ENCODE data around the gene CST6. TPM values are rescaled to one million over a fixed set of nuclear protein-coding genes. Genes with fewer than 3 reads are reported as not detected.

CST6 gene
- polyA plus RNA-seq, 2 of the 4 experiments (the other 2 are of a cell fraction) = not detected

DNA sequence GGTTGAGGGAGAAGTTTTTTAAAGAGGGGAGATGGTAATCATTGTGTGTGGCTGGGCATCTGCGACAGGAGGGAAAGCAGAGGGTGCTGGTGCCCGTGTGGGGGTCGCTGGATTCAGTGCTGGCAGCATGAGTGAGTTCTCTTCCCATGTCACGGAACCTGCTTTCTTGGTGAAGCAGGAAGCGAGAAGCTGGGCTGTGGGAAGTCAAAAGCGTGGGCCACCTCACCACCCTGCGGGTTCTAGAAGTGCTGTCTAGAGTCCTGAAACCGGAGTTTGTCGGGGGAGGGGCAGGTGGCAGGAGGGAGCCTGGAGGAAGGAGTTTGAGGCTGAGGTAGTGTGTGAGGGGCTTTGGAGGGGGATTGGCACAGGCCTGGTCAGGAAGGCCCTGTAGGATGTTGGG is 36.0 kb upstream of the CST6 start:
- WGBS (ENCODE audit: missing lambda C conversion rate) = 93% methylated on average over 9 of the region's 9 CpGs
- H3K27ac ChIP-seq = no peak overlapping the region
- no peak for DNase-seq (ENCODE audit: low read depth in 1 of 2, low spot score in 1 of 2)
- no peak for FAIRE-seq
- H3K4me3 ChIP-seq = no peak overlapping the region
- TF ChIP-seq, protein P1, sequence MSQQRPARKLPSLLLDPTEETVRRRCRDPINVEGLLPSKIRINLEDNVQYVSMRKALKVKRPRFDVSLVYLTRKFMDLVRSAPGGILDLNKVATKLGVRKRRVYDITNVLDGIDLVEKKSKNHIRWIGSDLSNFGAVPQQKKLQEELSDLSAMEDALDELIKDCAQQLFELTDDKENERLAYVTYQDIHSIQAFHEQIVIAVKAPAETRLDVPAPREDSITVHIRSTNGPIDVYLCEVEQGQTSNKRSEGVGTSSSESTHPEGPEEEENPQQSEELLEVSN (IDR thresholded peaks at IDR 0.05; ENCODE audit: borderline replicate concordance, low read depth) = no peak
- no peak for TF ChIP-seq NPAS2 (CRISPR knock-in tag; IDR thresholded peaks at IDR 0.05; ENCODE audit: borderline replicate concordance)
- no peak for TF ChIP-seq BHLHE40 (IDR thresholded peaks at IDR 0.05; ENCODE audit: low read depth, low read length)
- no peak for TF ChIP-seq GATA3 (IDR thresholded peaks at IDR 0.05; ENCODE audit: borderline replicate concordance)
- TF ChIP-seq RNF2 (IDR thresholded peaks at IDR 0.05; ENCODE audit: borderline replicate concordance, low read depth) = no peak
- no peak for TF ChIP-seq MAFK (IDR thresholded peaks at IDR 0.05; ENCODE audit: partially characterized antibody)
- no peak for TF ChIP-seq HDAC2 (IDR thresholded peaks at IDR 0.05)
- TF ChIP-seq, protein P2, sequence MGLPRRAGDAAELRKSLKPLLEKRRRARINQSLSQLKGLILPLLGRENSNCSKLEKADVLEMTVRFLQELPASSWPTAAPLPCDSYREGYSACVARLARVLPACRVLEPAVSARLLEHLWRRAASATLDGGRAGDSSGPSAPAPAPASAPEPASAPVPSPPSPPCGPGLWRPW (IDR thresholded peaks at IDR 0.05) = no peak
- no peak for TF ChIP-seq SMC3 (IDR thresholded peaks at IDR 0.05)
- TF ChIP-seq, protein P3, sequence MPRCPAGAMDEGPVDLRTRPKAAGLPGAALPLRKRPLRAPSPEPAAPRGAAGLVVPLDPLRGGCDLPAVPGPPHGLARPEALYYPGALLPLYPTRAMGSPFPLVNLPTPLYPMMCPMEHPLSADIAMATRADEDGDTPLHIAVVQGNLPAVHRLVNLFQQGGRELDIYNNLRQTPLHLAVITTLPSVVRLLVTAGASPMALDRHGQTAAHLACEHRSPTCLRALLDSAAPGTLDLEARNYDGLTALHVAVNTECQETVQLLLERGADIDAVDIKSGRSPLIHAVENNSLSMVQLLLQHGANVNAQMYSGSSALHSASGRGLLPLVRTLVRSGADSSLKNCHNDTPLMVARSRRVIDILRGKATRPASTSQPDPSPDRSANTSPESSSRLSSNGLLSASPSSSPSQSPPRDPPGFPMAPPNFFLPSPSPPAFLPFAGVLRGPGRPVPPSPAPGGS (IDR thresholded peaks at IDR 0.05) = no peak
- no peak for TF ChIP-seq JUN (IDR thresholded peaks at IDR 0.05)
- TF ChIP-seq FOSB (CRISPR knock-in tag; IDR thresholded peaks at IDR 0.05) = no peak
- no peak for TF ChIP-seq KDM5A (IDR thresholded peaks at IDR 0.05)
- TF ChIP-seq RFX5 (IDR thresholded peaks at IDR 0.05) = no peak
- no peak for TF ChIP-seq POLR2A (IDR thresholded peaks at IDR 0.05; ENCODE audit: low read length)
- no peak for TF ChIP-seq PHF8 (IDR thresholded peaks at IDR 0.05; ENCODE audit: borderline replicate concordance, low read depth)
- no peak for TF ChIP-seq FOXS1 (CRISPR knock-in tag; IDR thresholded peaks at IDR 0.05)
- no peak for TF ChIP-seq EP300 (IDR thresholded peaks at IDR 0.05)
- no peak for TF ChIP-seq RCOR1 (IDR thresholded peaks at IDR 0.05; ENCODE audit: low read depth, low read length)
- CTCF ChIA-PET = interaction anchor here (1.7 to 11.8 kb wide), 3 partner anchors 14 to 92 kb away, joined by 5 to 163 read pairs (median 41); partner anchors contain the start of genes CCDC85B and FIBP
- no peak overlapping the region for H3K4me2 ChIP-seq
- no peaks in the 10 kb centered on the region for H3K4me1 ChIP-seq
- ATAC-seq = no peak
- H3K9me3 ChIP-seq = no peaks in the 10 kb centered on the region
- POLR2A ChIA-PET = no interaction called here

DNA sequence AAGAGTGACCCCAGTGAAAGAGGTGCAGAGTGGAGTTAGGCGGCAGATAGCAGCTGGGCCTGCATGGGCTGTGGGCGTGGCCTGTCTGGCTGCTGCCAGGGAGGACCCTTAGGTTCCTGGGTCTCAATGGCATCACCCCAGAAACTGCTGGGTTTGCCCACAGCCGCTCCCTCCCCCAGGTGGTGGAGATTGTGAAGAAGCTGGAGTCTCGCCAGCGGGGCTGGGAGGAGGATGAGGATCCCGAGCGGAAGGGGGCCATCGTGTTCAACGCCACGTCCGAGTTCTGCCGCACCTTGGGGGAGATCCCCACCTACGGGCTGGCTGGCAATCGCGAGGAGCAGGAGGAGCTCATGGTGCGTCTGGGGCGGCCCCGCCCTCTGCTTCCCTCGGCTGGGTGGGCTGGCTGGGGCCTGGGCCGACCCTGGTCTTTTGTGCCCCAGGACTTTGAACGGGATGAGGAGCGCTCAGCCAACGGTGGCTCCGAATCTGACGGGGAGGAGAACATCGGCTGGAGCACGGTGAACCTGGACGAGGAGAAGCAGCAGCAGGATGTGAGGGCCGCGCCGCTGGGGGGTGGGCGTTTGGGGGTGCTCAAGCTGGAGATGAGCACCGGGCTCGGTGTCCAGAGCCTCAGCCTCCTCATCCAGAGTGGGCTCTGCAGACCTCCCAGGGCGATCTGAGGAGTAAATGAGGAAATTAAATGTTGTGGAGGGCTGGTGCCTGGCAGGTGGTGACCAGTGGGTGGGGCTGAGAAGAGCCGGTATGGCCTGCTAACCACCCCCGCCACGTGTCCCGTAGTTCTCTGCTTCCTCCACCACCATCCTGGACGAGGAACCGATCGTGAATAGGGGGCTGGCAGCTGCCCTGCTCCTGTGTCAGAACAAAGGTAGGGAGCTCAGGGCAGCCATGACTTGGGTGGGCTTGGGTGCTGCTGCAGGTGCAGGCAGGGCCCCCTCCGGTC is 35.3 kb upstream of the CST6 start:
- FAIRE-seq = no peak
- H3K27ac ChIP-seq = no peak overlapping the region
- POLR2A ChIA-PET = no interaction called here
- H3K9me3 ChIP-seq = no peaks in the 10 kb centered on the region
- H3K4me2 ChIP-seq = no peak overlapping the region
- no peak overlapping the region for H3K4me3 ChIP-seq
- CTCF ChIA-PET = interaction anchor here (1.0 to 11.8 kb wide), 7 partner anchors 8 to 92 kb away, joined by 3 to 163 read pairs (median 5); partner anchors contain the start of genes CCDC85B and FIBP
- no peaks in the 10 kb centered on the region for H3K4me1 ChIP-seq
- WGBS (ENCODE audit: missing lambda C conversion rate) = 88% methylated on average over 39 of the region's 43 CpGs
- no peak for ATAC-seq
- no peak for DNase-seq (ENCODE audit: low read depth in 1 of 2, low spot score in 1 of 2)
- TF ChIP-seq, protein P2 (IDR thresholded peaks at IDR 0.05) = no peak
- TF ChIP-seq FOXS1 (CRISPR knock-in tag; IDR thresholded peaks at IDR 0.05) (no peak), FOSB (CRISPR knock-in tag; IDR thresholded peaks at IDR 0.05) (no peak), FOSL2 (IDR thresholded peaks at IDR 0.05) (no peak), FOSL2 (CRISPR knock-in tag; IDR thresholded peaks at IDR 0.05) (no peak), HOXB13 (CRISPR knock-in tag; IDR thresholded peaks at IDR 0.05; ENCODE audit: low read depth) (no peak), RFX5 (IDR thresholded peaks at IDR 0.05) (no peak), TP53 (CRISPR knock-in tag; IDR thresholded peaks at IDR 0.05) (no peak), CEBPB (IDR thresholded peaks at IDR 0.05) (no peak), HEYL (CRISPR knock-in tag; IDR thresholded peaks at IDR 0.05) (no peak), CHD2 (IDR thresholded peaks at IDR 0.05; ENCODE audit: low read length, partially characterized antibody) (no peak), MYC (IDR thresholded peaks at IDR 0.05; ENCODE audit: borderline replicate concordance, low read length) (no peak), RCOR1 (IDR thresholded peaks at IDR 0.05; ENCODE audit: low read depth, low read length) (no peak), KDM5A (IDR thresholded peaks at IDR 0.05) (no peak), EP300 (IDR thresholded peaks at IDR 0.05) (no peak), RNF2 (IDR thresholded peaks at IDR 0.05; ENCODE audit: borderline replicate concordance, low read depth) (no peak), POLR2AphosphoS2 (conservative IDR thresholded peaks at IDR 0.05; ENCODE audit: low read length) (no peak)
- TF ChIP-seq, protein P4, sequence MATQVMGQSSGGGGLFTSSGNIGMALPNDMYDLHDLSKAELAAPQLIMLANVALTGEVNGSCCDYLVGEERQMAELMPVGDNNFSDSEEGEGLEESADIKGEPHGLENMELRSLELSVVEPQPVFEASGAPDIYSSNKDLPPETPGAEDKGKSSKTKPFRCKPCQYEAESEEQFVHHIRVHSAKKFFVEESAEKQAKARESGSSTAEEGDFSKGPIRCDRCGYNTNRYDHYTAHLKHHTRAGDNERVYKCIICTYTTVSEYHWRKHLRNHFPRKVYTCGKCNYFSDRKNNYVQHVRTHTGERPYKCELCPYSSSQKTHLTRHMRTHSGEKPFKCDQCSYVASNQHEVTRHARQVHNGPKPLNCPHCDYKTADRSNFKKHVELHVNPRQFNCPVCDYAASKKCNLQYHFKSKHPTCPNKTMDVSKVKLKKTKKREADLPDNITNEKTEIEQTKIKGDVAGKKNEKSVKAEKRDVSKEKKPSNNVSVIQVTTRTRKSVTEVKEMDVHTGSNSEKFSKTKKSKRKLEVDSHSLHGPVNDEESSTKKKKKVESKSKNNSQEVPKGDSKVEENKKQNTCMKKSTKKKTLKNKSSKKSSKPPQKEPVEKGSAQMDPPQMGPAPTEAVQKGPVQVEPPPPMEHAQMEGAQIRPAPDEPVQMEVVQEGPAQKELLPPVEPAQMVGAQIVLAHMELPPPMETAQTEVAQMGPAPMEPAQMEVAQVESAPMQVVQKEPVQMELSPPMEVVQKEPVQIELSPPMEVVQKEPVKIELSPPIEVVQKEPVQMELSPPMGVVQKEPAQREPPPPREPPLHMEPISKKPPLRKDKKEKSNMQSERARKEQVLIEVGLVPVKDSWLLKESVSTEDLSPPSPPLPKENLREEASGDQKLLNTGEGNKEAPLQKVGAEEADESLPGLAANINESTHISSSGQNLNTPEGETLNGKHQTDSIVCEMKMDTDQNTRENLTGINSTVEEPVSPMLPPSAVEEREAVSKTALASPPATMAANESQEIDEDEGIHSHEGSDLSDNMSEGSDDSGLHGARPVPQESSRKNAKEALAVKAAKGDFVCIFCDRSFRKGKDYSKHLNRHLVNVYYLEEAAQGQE (IDR thresholded peaks at IDR 0.05) = no peak
- TF ChIP-seq, protein P5, sequence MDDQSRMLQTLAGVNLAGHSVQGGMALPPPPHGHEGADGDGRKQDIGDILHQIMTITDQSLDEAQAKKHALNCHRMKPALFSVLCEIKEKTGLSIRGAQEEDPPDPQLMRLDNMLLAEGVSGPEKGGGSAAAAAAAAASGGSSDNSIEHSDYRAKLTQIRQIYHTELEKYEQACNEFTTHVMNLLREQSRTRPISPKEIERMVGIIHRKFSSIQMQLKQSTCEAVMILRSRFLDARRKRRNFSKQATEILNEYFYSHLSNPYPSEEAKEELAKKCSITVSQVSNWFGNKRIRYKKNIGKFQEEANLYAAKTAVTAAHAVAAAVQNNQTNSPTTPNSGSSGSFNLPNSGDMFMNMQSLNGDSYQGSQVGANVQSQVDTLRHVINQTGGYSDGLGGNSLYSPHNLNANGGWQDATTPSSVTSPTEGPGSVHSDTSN (IDR thresholded peaks at IDR 0.05) = no peak

All from A549 (cell line).